Ishikawa (cell line): ENCODE results near the gene STX18.

Experiments
- CEBPB ChIP-seq: IDR thresholded peaks from 2 replicates; pipeline ENCODE4 v1.6.1; 2012
- CREB1 ChIP-seq: IDR thresholded peaks from 2 replicates; pipeline ENCODE4 v1.6.1; 2012; ENCODE audit warnings: low read depth
- EGR1 ChIP-seq: IDR thresholded peaks from 2 replicates; pipeline ENCODE4 v1.6.1; 2012
- EP300 ChIP-seq: IDR thresholded peaks from 2 replicates; pipeline ENCODE4 v1.6.1; 2012; ENCODE audit warnings: borderline replicate concordance
- FOXM1 ChIP-seq: IDR thresholded peaks from 2 replicates; pipeline ENCODE4 v1.6.1; 2012; ENCODE audit warnings: low read depth, borderline replicate concordance
- NFIC ChIP-seq: IDR thresholded peaks from 2 replicates; pipeline ENCODE4 v1.6.1; 2012
- RAD21 ChIP-seq: IDR thresholded peaks from 2 replicates; pipeline ENCODE4 v1.6.1; 2012; ENCODE audit warnings: low read depth
- TAF1 ChIP-seq: IDR thresholded peaks from 2 replicates; pipeline ENCODE4 v1.6.1; 2012; ENCODE audit warnings: low read depth, mild to moderate bottlenecking
- TCF12 ChIP-seq: IDR thresholded peaks from 2 replicates; pipeline ENCODE4 v1.6.1; 2012; ENCODE audit warnings: low read depth
- TEAD4 ChIP-seq: IDR thresholded peaks from 2 replicates; pipeline ENCODE4 v1.6.1; 2012
- YY1 ChIP-seq: IDR thresholded peaks from 2 replicates; pipeline ENCODE4 v1.6.1; 2012; ENCODE audit warnings: low read depth
- ZBTB7A ChIP-seq: IDR thresholded peaks from 2 replicates; pipeline ENCODE4 v1.6.1; 2012; ENCODE audit warnings: low read depth
- TF ChIP-seq, protein P1 (sequence below): IDR thresholded peaks from 2 replicates; pipeline ENCODE4 v1.6.1; 2012
- TF ChIP-seq, protein P2 (sequence below): IDR thresholded peaks from 2 replicates; pipeline ENCODE4 v1.6.1; 2012; ENCODE audit warnings: low read depth, mild to moderate bottlenecking
- TF ChIP-seq, protein P3 (sequence below): IDR thresholded peaks from 2 replicates; pipeline ENCODE4 v1.6.1; 2012

Gene STX18

DNA sequence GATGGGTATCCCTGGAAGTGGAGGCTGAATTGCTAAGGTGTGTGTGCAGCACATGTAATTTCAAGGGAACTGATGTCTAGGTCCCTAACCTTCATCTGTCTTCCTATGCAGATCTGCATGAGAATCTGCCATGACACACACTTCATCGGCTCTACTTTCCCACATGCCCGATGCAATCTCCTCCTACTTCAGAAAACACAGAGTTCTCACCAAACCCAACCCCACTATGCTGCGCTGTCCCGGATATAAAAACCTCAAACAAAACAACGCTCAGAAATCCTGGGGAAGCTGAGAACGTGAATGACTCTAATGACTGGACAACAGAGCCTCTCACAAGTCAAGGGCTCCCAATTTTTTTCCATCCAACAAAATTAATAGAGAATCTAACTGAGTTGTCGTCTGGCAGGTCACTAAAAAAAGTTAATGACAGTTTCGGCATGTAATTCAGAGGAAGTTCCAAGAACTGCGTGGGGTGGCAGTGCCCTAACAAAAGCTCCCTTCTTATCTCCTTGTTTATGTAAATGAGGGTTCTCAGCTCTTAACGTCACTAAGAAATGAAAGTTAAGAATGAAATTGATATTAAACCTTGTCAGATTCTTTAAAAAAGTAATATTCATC lies 39.0 kb downstream of the STX18 start:
- no peak for TF ChIP-seq TAF1
- TF ChIP-seq, protein P1, sequence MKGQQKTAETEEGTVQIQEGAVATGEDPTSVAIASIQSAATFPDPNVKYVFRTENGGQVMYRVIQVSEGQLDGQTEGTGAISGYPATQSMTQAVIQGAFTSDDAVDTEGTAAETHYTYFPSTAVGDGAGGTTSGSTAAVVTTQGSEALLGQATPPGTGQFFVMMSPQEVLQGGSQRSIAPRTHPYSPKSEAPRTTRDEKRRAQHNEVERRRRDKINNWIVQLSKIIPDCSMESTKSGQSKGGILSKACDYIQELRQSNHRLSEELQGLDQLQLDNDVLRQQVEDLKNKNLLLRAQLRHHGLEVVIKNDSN, result no peak
- TF ChIP-seq EGR1, result no peak
- no peak for TF ChIP-seq EP300
- no peak for TF ChIP-seq ZBTB7A
- TF ChIP-seq, protein P2, sequence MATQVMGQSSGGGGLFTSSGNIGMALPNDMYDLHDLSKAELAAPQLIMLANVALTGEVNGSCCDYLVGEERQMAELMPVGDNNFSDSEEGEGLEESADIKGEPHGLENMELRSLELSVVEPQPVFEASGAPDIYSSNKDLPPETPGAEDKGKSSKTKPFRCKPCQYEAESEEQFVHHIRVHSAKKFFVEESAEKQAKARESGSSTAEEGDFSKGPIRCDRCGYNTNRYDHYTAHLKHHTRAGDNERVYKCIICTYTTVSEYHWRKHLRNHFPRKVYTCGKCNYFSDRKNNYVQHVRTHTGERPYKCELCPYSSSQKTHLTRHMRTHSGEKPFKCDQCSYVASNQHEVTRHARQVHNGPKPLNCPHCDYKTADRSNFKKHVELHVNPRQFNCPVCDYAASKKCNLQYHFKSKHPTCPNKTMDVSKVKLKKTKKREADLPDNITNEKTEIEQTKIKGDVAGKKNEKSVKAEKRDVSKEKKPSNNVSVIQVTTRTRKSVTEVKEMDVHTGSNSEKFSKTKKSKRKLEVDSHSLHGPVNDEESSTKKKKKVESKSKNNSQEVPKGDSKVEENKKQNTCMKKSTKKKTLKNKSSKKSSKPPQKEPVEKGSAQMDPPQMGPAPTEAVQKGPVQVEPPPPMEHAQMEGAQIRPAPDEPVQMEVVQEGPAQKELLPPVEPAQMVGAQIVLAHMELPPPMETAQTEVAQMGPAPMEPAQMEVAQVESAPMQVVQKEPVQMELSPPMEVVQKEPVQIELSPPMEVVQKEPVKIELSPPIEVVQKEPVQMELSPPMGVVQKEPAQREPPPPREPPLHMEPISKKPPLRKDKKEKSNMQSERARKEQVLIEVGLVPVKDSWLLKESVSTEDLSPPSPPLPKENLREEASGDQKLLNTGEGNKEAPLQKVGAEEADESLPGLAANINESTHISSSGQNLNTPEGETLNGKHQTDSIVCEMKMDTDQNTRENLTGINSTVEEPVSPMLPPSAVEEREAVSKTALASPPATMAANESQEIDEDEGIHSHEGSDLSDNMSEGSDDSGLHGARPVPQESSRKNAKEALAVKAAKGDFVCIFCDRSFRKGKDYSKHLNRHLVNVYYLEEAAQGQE, result no peak
- TF ChIP-seq, protein P3, sequence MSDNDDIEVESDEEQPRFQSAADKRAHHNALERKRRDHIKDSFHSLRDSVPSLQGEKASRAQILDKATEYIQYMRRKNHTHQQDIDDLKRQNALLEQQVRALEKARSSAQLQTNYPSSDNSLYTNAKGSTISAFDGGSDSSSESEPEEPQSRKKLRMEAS, result no peak
- no peak for TF ChIP-seq CEBPB
- TF ChIP-seq YY1, result no peak
- no peak for TF ChIP-seq FOXM1
- no peak for TF ChIP-seq RAD21
- no peak for TF ChIP-seq NFIC
- TF ChIP-seq TEAD4, result no peak

DNA sequence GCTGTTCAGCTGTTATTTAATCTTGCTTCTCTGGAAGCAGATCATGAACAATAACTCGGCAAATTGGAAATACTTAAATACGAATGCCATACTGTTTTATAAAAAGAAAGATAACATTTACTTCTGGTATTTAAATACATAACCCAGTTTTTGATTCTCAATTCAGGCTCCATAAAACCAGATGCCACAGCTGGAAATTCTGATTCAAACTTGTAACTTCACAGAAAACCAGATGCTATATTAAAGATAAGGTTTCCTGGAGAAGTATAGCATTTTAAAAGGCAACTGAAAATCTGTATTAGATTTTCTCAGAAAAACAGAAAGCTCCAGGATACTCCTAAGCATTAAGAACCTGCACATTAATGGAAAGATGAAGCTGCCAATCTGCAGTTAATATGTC lies 40.2 kb downstream of the STX18 start:
- TF ChIP-seq FOXM1, result no peak
- no peak for TF ChIP-seq YY1
- no peak for TF ChIP-seq RAD21
- no peak for TF ChIP-seq EGR1
- TF ChIP-seq TCF12, result no peak
- TF ChIP-seq, protein P3, result no peak
- no peak for TF ChIP-seq EP300
- no peak for TF ChIP-seq CREB1
- TF ChIP-seq TEAD4, result no peak

DNA sequence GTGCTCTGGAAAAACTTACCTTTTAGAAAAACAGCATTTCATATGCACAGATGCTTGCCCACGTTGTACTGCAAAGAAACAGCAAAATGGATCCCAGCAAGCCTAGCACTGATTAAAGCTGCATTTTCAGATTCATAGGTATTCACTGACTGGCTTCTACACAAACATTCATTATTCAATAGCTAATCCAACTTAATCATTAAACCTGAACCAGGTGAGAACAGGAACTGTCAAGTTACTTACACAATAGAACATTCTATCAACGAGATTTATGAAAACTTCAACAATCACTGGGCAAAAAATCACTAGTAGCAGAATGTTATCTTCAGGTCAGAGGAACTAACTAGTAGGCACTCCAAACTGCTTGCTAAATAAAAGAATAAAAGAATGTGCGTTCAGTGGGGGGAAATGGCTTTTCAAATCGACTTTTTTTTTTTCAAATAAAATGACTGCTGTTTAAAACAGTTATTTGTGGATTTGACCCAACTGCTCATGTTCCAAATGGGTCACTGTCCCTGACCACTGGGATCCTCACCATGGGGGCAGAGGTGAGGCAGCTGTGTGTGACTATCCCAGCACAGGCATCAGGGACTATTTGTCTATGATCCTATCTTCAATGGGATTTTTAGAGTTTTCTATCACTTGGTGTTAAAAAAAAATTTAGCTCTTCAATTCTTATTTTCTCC lies 42.3 kb downstream of the STX18 start:
- TF ChIP-seq NFIC, result 0 out of 2 replicates have a peak, but pooled peaks have one; percentile 11
- TF ChIP-seq, protein P3, result no peak
- TF ChIP-seq ZBTB7A, result no peak
- 0 out of 2 replicates have a peak, but pooled peaks have one; percentile 25 for TF ChIP-seq TEAD4
- TF ChIP-seq YY1, result no peak
- peak; percentile 76 for TF ChIP-seq TCF12
- TF ChIP-seq RAD21, result no peak
- peak; percentile 85 for TF ChIP-seq FOXM1
- TF ChIP-seq, protein P1, result no peak
- no peak for TF ChIP-seq TAF1
- TF ChIP-seq EP300, result peak; percentile 80; the same call in 1 of the 2 replicates
- no peak for TF ChIP-seq CREB1
- TF ChIP-seq EGR1, result no peak
- TF ChIP-seq CEBPB, result no peak

DNA sequence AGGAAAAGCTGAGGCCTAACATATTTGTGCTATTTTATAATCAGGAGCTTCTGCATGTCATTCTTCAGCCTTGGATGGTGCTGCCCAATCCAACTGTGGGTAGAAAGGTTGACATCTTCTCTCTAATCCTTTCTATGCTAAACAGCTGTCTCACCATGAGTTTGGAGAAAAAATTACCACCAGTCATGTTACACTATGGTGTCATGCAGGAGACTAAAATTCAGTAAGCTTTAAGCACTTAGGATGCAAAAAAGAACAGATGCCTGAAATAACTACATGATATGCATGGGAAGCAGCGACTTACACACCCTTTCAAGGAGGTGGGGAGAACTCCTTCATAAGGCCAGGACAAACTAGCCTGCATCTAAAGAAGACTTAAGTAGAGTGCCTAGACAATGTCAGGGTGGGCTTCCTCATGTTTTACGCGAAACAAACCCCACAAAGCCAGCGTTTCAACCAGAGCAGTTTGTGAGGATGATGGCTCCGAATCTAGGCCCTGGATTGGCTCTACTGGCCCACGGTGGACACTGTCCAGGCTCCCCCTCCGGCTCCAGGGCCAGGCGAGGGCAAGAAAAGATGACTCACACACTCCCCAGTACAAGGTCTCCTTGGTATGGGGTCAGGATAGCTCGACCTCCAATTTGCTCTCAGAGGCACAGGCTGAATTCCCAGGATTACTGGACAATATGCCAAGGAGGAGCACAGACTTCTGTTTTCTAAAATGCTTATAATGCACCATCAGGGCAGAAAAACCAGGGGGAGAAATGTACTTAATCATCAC lies 45.1 kb downstream of the STX18 start:
- TF ChIP-seq, protein P3, result 0 out of 2 replicates have a peak, but pooled peaks have one; percentile 15
- TF ChIP-seq CEBPB, result no peak
- no peak for TF ChIP-seq TCF12
- TF ChIP-seq EGR1, result no peak

DNA sequence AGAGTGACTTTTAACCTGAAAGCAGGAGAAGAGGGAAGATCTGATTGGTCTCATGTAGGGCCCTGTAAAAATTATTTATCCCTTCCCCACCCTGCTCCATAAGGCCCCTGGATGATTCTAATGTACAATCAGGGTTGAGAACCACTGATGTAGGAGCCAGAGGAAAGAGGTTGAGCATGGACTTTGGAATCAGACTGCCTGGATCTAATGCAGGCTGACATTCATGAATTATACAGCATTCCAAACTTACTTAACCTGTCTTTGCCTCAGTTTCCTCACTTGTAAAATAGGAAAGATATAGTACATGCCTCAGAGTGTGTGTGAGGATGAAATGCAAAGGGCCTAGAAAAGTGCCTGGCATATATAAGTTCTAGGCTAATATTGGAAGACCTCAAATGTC lies 47.0 kb downstream of the STX18 start:
- TF ChIP-seq TAF1, result no peak
- TF ChIP-seq NFIC, result no peak
- no peak for TF ChIP-seq EGR1
- no peak for TF ChIP-seq TCF12
- no peak for TF ChIP-seq ZBTB7A
- TF ChIP-seq RAD21, result no peak
- TF ChIP-seq, protein P3, result no peak
- TF ChIP-seq EP300, result no peak
- TF ChIP-seq CEBPB, result no peak
- TF ChIP-seq CREB1, result no peak
- TF ChIP-seq, protein P2, result no peak
- TF ChIP-seq, protein P1, result no peak
- TF ChIP-seq TEAD4, result no peak
- no peak for TF ChIP-seq YY1
- TF ChIP-seq FOXM1, result no peak
